ENCODE results near the gene FNDC3B. TPM values are rescaled to one million over a fixed set of nuclear protein-coding genes. Genes with fewer than 3 reads are reported as not detected.

The FNDC3B gene
- total RNA-seq, 1 experiment from 2014 or later = 149 TPM

DNA sequence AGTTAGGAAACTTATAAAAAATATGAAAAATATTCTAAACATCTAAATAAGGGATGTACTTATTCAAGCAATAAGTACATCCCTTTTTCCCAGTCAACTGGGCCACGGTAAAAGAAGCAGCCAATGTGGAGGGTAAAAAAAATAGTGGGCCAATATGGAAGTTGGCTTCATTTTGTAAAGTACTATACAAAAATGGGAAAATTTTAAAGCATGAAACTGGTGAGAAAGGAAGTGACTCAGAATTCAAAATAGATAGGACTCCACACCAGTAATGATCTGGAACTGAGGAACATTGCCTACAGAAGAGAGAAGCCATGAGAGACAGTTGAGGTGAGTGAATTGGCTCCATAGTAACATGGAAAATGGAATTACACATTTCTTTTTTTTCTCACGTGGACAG is 108.9 kb downstream of the FNDC3B start:
- H3K4me1 Mint-ChIP-seq (ENCODE audit: insufficient read depth, unreplicated experiment) = peaks cover 21% of the 10 kb centered on the region
- intact Hi-C loops (cut with micrococcal nuclease) = loop anchor here (10.0 kb wide), 1 partner anchor 187 kb away; no protein-coding TSS in a partner anchor
- BruUV-seq (replicated peaks) = no TSS peak
- no peak overlapping the region for H3K27ac Mint-ChIP-seq (ENCODE audit: low read depth, unreplicated experiment)
- no peak for DNase-seq (ENCODE audit: unreplicated experiment)
- ChIA-PET CTCF (interaction anchor here (1.2 to 1.5 kb wide), 2 partner anchors 22 to 192 kb away, joined by 5 to 6 read pairs; no protein-coding TSS in a partner anchor), POLR2A (interaction anchor here (1.0 to 2.1 kb wide), 3 partner anchors 9 to 21 kb away, joined by 4 to 7 read pairs (median 6); no protein-coding TSS in a partner anchor)
- no peaks in the 10 kb centered on the region for H3K27me3 Mint-ChIP-seq (ENCODE audit: insufficient read depth, unreplicated experiment)
- no peak overlapping the region for H3K4me3 Mint-ChIP-seq (ENCODE audit: unreplicated experiment)
- peaks cover 9% of the 10 kb centered on the region for H3K36me3 Mint-ChIP-seq (ENCODE audit: insufficient read depth, unreplicated experiment)
- no peaks in the 10 kb centered on the region for H3K9me3 Mint-ChIP-seq (ENCODE audit: unreplicated experiment)
- TF ChIP-seq, protein P1, sequence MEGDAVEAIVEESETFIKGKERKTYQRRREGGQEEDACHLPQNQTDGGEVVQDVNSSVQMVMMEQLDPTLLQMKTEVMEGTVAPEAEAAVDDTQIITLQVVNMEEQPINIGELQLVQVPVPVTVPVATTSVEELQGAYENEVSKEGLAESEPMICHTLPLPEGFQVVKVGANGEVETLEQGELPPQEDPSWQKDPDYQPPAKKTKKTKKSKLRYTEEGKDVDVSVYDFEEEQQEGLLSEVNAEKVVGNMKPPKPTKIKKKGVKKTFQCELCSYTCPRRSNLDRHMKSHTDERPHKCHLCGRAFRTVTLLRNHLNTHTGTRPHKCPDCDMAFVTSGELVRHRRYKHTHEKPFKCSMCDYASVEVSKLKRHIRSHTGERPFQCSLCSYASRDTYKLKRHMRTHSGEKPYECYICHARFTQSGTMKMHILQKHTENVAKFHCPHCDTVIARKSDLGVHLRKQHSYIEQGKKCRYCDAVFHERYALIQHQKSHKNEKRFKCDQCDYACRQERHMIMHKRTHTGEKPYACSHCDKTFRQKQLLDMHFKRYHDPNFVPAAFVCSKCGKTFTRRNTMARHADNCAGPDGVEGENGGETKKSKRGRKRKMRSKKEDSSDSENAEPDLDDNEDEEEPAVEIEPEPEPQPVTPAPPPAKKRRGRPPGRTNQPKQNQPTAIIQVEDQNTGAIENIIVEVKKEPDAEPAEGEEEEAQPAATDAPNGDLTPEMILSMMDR (IDR thresholded peaks at IDR 0.05; ENCODE audit: unreplicated experiment) = no peak

DNA sequence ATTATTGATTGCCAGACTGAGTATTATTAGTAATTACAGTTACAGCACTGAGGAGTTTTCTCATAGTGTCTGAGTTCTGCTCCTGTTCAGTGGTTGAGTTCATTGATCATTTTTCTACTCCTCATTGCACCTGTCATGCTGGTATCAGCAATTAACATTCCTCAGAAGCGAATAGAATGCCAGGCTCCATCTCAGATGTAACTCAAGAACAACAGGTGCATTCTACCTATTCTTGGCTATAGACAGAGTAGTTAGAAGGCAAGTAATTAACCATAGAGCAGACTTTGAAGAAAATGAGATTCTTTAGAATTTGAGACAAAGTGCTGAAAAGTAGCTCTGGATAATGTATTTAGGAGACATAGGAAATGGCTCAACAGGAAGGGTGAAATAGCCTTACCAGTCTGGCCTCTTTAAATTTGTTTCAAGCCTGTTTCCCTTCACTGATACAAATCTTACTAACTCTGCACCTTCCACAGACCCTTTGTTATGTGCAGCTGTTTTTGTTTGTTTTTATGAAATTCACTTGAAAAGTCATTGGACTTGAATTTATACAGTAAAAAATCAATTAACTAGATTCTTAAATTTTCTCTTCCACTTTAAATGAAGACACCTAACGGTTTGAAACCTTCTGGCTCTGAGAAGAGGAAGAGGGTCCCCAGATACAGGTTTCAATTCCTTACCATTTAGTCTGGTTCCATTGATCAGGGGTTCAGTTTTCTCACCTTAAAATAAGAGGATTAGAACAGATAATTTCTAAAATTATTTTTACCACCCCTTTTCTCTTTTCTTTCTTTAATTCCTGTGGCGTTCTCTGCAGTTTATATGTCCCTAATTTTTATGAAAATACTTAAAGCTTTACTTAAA is 109.6 kb downstream of the FNDC3B start:
- H3K9me3 Mint-ChIP-seq (ENCODE audit: unreplicated experiment) = no peaks in the 10 kb centered on the region
- no peak for DNase-seq (ENCODE audit: unreplicated experiment)
- ChIA-PET POLR2A (interaction anchor here (2.1 to 9.5 kb wide), 2 partner anchors 11 to 20 kb away, joined by 7 to 139 read pairs; no protein-coding TSS in a partner anchor), CTCF (interaction anchor here (1.5 kb wide), 1 partner anchor 21 kb away, joined by 6 read pairs; no protein-coding TSS in a partner anchor)
- TF ChIP-seq, protein P1 (IDR thresholded peaks at IDR 0.05; ENCODE audit: unreplicated experiment) = no peak
- H3K4me3 Mint-ChIP-seq (ENCODE audit: unreplicated experiment) = no peak overlapping the region
- no peaks in the 10 kb centered on the region for H3K27me3 Mint-ChIP-seq (ENCODE audit: insufficient read depth, unreplicated experiment)
- peak overlapping the region; percentile 12 for H3K27ac Mint-ChIP-seq (ENCODE audit: low read depth, unreplicated experiment)
- H3K4me1 Mint-ChIP-seq (ENCODE audit: insufficient read depth, unreplicated experiment) = peaks cover 25% of the 10 kb centered on the region
- peaks cover 5% of the 10 kb centered on the region for H3K36me3 Mint-ChIP-seq (ENCODE audit: insufficient read depth, unreplicated experiment)
- no TSS peak for BruUV-seq (replicated peaks)
- intact Hi-C loops (cut with micrococcal nuclease) = loop anchor here (10.0 kb wide), 1 partner anchor 186 kb away; no protein-coding TSS in a partner anchor

DNA sequence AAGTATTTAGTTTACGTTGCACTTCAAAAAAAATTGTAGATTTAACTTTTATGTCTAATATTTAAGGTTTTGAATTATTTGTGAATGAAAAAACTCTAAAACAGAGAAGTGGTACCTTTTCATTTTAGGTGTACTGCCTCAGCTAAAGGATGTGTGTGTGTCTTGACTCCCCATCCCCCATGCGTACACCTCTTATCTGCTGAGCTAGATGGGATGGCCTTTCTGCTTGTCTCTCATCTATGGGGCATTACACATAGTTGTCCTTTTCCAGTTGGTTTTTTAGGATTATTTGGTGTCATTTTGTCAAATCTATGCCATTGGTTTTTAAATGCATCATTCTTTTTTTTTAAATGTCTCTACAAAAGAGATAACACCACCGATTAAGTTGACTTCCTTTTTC is 110.9 kb downstream of the FNDC3B start:
- ChIA-PET POLR2A (interaction anchor here (1.5 to 9.5 kb wide), 3 partner anchors 12 to 111 kb away, joined by 6 to 139 read pairs (median 7); partner anchors contain the start of gene FNDC3B), CTCF (interaction anchor here (0.7 to 1.0 kb wide), 2 partner anchors 11 to 14 kb away, joined by 3 to 4 read pairs; no protein-coding TSS in a partner anchor)
- TF ChIP-seq, protein P1 (IDR thresholded peaks at IDR 0.05; ENCODE audit: unreplicated experiment) = no peak
- intact Hi-C loops (cut with micrococcal nuclease) = no loop called here
- H3K36me3 Mint-ChIP-seq (ENCODE audit: insufficient read depth, unreplicated experiment) = peaks cover 8% of the 10 kb centered on the region
- H3K27ac Mint-ChIP-seq (ENCODE audit: low read depth, unreplicated experiment) = no peak overlapping the region
- no peak for DNase-seq (ENCODE audit: unreplicated experiment)
- no peaks in the 10 kb centered on the region for H3K27me3 Mint-ChIP-seq (ENCODE audit: insufficient read depth, unreplicated experiment)
- peaks cover 32% of the 10 kb centered on the region for H3K4me1 Mint-ChIP-seq (ENCODE audit: insufficient read depth, unreplicated experiment)
- BruUV-seq (replicated peaks) = no TSS peak
- no peaks in the 10 kb centered on the region for H3K9me3 Mint-ChIP-seq (ENCODE audit: unreplicated experiment)
- no peak overlapping the region for H3K4me3 Mint-ChIP-seq (ENCODE audit: unreplicated experiment)
